ENCODE results near the gene OSBPL2. TPM values are rescaled to one million over a fixed set of nuclear protein-coding genes. Genes with fewer than 3 reads are reported as not detected.

The OSBPL2 gene
- total RNA-seq, 2 experiments from 2014 or later, result 47.2 to 49.5 TPM

- no peak overlapping the region for H3K4me3 Mint-ChIP-seq
- H3K9me3 Mint-ChIP-seq, result no peaks in the 10 kb centered on the region
- H3K4me1 Mint-ChIP-seq, result peaks cover 2% of the 10 kb centered on the region
- H3K36me3 Mint-ChIP-seq, result peaks cover 6% of the 10 kb centered on the region
- POLR2A ChIA-PET, result no interaction called here
- DNase-seq (no peak), ATAC-seq (ENCODE audit: low read depth) (no peak)
- no peaks in the 10 kb centered on the region for H3K27me3 Mint-ChIP-seq
- no peak overlapping the region for H3K27ac Mint-ChIP-seq
Observed at GRCh38 chr20:62297449-62298227, 59.3 kb downstream of the OSBPL2 start.

GRCh38 chr20:62298577-62299249 is 60.4 kb downstream of the OSBPL2 start:
- Mint-ChIP-seq H3K27ac (no peak overlapping the region), H3K4me3 (no peak overlapping the region), H3K27me3 (no peaks in the 10 kb centered on the region), H3K4me1 (peaks cover 2% of the 10 kb centered on the region), H3K36me3 (peaks cover 8% of the 10 kb centered on the region), H3K9me3 (no peaks in the 10 kb centered on the region)
- DNase-seq (no peak), ATAC-seq (ENCODE audit: low read depth) (no peak)
- POLR2A ChIA-PET, result no interaction called here

GRCh38 chr20:62299666-62300236 is 61.4 kb downstream of the OSBPL2 start:
- Mint-ChIP-seq H3K4me3 (no peak overlapping the region), H3K27ac (no peak overlapping the region), H3K4me1 (peaks cover 8% of the 10 kb centered on the region), H3K27me3 (no peaks in the 10 kb centered on the region), H3K9me3 (no peaks in the 10 kb centered on the region), H3K36me3 (peaks cover 9% of the 10 kb centered on the region)
- no peak for ATAC-seq (ENCODE audit: low read depth)
- POLR2A ChIA-PET, result interaction anchor here (1.0 kb wide), 1 partner anchor 83 kb away, joined by 4 read pairs; no protein-coding TSS in a partner anchor
- DNase-seq, result no peak

- DNase-seq, result no peak
- Mint-ChIP-seq H3K36me3 (peaks cover 8% of the 10 kb centered on the region), H3K27ac (no peak overlapping the region), H3K9me3 (no peaks in the 10 kb centered on the region), H3K4me3 (no peak overlapping the region), H3K4me1 (peaks cover 12% of the 10 kb centered on the region), H3K27me3 (no peaks in the 10 kb centered on the region)
- POLR2A ChIA-PET, result interaction anchor here (1.0 kb wide), 1 partner anchor 82 kb away, joined by 4 read pairs; no protein-coding TSS in a partner anchor
- ATAC-seq (ENCODE audit: low read depth), result no peak
Observed at GRCh38 chr20:62300319-62300718, 62.0 kb downstream of the OSBPL2 start.

GRCh38 chr20:62301111-62301668 is 62.9 kb downstream of the OSBPL2 start:
- Mint-ChIP-seq H3K4me3 (peak overlapping the region; percentile 49), H3K4me1 (peaks cover 12% of the 10 kb centered on the region), H3K27me3 (no peaks in the 10 kb centered on the region), H3K27ac (peak overlapping the region; percentile 58), H3K9me3 (no peaks in the 10 kb centered on the region), H3K36me3 (peaks cover 11% of the 10 kb centered on the region)
- ATAC-seq (ENCODE audit: low read depth) (no peak), DNase-seq (no peak)
- POLR2A ChIA-PET, result interaction anchor here (1.6 kb wide), 1 partner anchor 86 kb away, joined by 6 read pairs; the partner anchor contains the start of gene RPS21

- peaks cover 12% of the 10 kb centered on the region for H3K4me1 Mint-ChIP-seq
- POLR2A ChIA-PET, result interaction anchor here (0.6 to 1.6 kb wide), 3 partner anchors 85 to 301 kb away, joined by 3 to 6 read pairs (median 3); partner anchors contain the start of gene RPS21
Observed at GRCh38 chr20:62301773-62302340, 63.5 kb downstream of the OSBPL2 start.

GRCh38 chr20:62302341-62303061 is 64.2 kb downstream of the OSBPL2 start, which contains the start of gene ADRM1:
Gene ADRM1 (plus strand): TSS chr20:62302997. CDS start chr20:62303569, 572 bp downstream.
- POLR2A ChIA-PET, result interaction anchor here (0.6 to 1.6 kb wide), 4 partner anchors 80 to 301 kb away, joined by 3 to 6 read pairs (median 3); partner anchors contain the start of gene RPS21
- DNase-seq (peak; percentile 99), ATAC-seq (ENCODE audit: low read depth) (peak; percentile 87)
- H3K4me1 Mint-ChIP-seq, result peaks cover 12% of the 10 kb centered on the region
- H3K4me3 Mint-ChIP-seq, result peak within 1 kb of the TSS; percentile 97
- H3K27me3 Mint-ChIP-seq, result no peaks in the 10 kb centered on the region
- H3K9me3 Mint-ChIP-seq, result no peaks in the 10 kb centered on the region
- H3K36me3 Mint-ChIP-seq, result peaks cover 11% of the 10 kb centered on the region
- H3K27ac Mint-ChIP-seq, result peak within 1 kb of the TSS; percentile 100

More at GRCh38 chr20:62301773-62302340, 63.5 kb downstream of the OSBPL2 start:
- Mint-ChIP-seq H3K36me3 (peaks cover 11% of the 10 kb centered on the region), H3K4me3 (peak overlapping the region; percentile 97), H3K27ac (peak overlapping the region; percentile 100), H3K27me3 (no peaks in the 10 kb centered on the region), H3K9me3 (no peaks in the 10 kb centered on the region)
- ATAC-seq (ENCODE audit: low read depth), result peak; percentile 48
- DNase-seq, result peak; percentile 87

GRCh38 chr20:62303062-62303339 is 64.7 kb downstream of the OSBPL2 start:
- Mint-ChIP-seq H3K4me1 (peaks cover 12% of the 10 kb centered on the region), H3K4me3 (peak overlapping the region; percentile 97), H3K27ac (peak overlapping the region; percentile 100), H3K27me3 (no peaks in the 10 kb centered on the region), H3K9me3 (no peaks in the 10 kb centered on the region), H3K36me3 (peaks cover 11% of the 10 kb centered on the region)
- DNase-seq, result no peak
- POLR2A ChIA-PET, result interaction anchor here (0.8 to 1.4 kb wide), 2 partner anchors 80 to 83 kb away, joined by 3 to 7 read pairs; partner anchors contain the start of gene RPS21
- no peak for ATAC-seq (ENCODE audit: low read depth)

- Mint-ChIP-seq H3K4me3 (peak overlapping the region; percentile 95), H3K27me3 (no peaks in the 10 kb centered on the region), H3K27ac (peak overlapping the region; percentile 82), H3K36me3 (peaks cover 11% of the 10 kb centered on the region), H3K4me1 (peaks cover 12% of the 10 kb centered on the region), H3K9me3 (no peaks in the 10 kb centered on the region)
- peak; percentile 61 for DNase-seq
- ATAC-seq (ENCODE audit: low read depth), result peak; percentile 3
- POLR2A ChIA-PET, result interaction anchor here (1.4 kb wide), 1 partner anchor 83 kb away, joined by 7 read pairs; the partner anchor contains the start of gene RPS21
Observed at GRCh38 chr20:62303340-62304226, 65.3 kb downstream of the OSBPL2 start.

GRCh38 chr20:62304331-62305148 is 66.2 kb downstream of the OSBPL2 start:
- POLR2A ChIA-PET, result interaction anchor here (1.4 kb wide), 1 partner anchor 82 kb away, joined by 7 read pairs; the partner anchor contains the start of gene RPS21
- Mint-ChIP-seq H3K27me3 (no peaks in the 10 kb centered on the region), H3K4me1 (peaks cover 12% of the 10 kb centered on the region), H3K27ac (peak overlapping the region; percentile 82), H3K36me3 (peaks cover 11% of the 10 kb centered on the region), H3K4me3 (peak overlapping the region; percentile 95), H3K9me3 (no peaks in the 10 kb centered on the region)
- ATAC-seq (ENCODE audit: low read depth), result no peak
- DNase-seq, result no peak

All from activated naive CD8-positive, alpha-beta T cell treated with anti-CD3 and anti-CD28 coated beads, Interleukin-2, amount 10 ng/mL, durations not matched to agents 7 days and 5 days (primary cell).